Activated T-cell treated with anti-CD3 and anti-CD28 coated beads, Interleukin-2, amount 50 U/mL, for 48 hours (primary cell): ENCODE data around the gene EBLN2.

ENCODE experiments used
- DNase-seq, 2 experiments: peaks; one replicate each; pipeline ENCODE4 v3.0.0-alpha.2; 2020

The EBLN2 gene

GRCh38 chr3:73108750-73109149 is 47.3 kb downstream of the EBLN2 start:
- no peak for DNase-seq

- DNase-seq = no peak
Observed at GRCh38 chr3:73110530-73110929, 49.1 kb downstream of the EBLN2 start.
